Measurements from ENCODE around the gene PDE6B. TPM values are rescaled to one million over a fixed set of nuclear protein-coding genes. Genes with fewer than 3 reads are reported as not detected.

The PDE6B gene
- total RNA-seq, 1 experiment from 2014 or later = not detected

DNA sequence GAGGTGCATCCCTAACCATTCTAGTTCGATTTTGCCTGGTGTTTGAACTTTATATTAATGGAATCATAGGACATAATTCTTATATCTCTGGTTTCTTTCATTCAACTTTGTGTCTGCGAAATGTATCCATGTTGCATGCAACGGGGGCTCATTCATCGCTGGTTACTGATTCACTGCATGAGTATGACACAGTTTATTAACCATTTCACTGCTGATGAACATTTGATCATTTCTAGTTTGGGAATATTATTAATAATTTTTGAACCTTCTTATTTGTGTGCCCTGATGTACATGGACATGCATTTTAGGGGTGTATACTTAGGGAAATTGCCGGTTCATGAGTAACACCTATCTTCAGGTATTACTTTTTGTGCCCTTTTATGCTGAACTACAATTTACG, 44.2 kb upstream of the PDE6B start:
- Mint-ChIP-seq H3K4me3 (ENCODE audit: unreplicated experiment) (no peak overlapping the region), H3K27me3 (ENCODE audit: insufficient read depth, unreplicated experiment) (peaks cover 50% of the 10 kb centered on the region), H3K27ac (ENCODE audit: low read depth, unreplicated experiment) (no peak overlapping the region), H3K4me1 (ENCODE audit: insufficient read depth, unreplicated experiment) (peaks cover 7% of the 10 kb centered on the region), H3K9me3 (ENCODE audit: unreplicated experiment) (no peaks in the 10 kb centered on the region), H3K36me3 (ENCODE audit: insufficient read depth, unreplicated experiment) (no peaks in the 10 kb centered on the region)
- no TSS peak for BruUV-seq (replicated peaks)
- TF ChIP-seq, protein P1, sequence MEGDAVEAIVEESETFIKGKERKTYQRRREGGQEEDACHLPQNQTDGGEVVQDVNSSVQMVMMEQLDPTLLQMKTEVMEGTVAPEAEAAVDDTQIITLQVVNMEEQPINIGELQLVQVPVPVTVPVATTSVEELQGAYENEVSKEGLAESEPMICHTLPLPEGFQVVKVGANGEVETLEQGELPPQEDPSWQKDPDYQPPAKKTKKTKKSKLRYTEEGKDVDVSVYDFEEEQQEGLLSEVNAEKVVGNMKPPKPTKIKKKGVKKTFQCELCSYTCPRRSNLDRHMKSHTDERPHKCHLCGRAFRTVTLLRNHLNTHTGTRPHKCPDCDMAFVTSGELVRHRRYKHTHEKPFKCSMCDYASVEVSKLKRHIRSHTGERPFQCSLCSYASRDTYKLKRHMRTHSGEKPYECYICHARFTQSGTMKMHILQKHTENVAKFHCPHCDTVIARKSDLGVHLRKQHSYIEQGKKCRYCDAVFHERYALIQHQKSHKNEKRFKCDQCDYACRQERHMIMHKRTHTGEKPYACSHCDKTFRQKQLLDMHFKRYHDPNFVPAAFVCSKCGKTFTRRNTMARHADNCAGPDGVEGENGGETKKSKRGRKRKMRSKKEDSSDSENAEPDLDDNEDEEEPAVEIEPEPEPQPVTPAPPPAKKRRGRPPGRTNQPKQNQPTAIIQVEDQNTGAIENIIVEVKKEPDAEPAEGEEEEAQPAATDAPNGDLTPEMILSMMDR (IDR thresholded peaks at IDR 0.05; ENCODE audit: unreplicated experiment) = no peak
- CTCF ChIA-PET = no interaction called here
- POLR2A ChIA-PET = interaction anchor here (0.8 to 0.9 kb wide), 2 partner anchors 8 to 97 kb away, joined by 4 to 5 read pairs; no protein-coding TSS in a partner anchor
- intact Hi-C loops (cut with micrococcal nuclease) = no loop called here
- DNase-seq (ENCODE audit: unreplicated experiment) = no peak

DNA sequence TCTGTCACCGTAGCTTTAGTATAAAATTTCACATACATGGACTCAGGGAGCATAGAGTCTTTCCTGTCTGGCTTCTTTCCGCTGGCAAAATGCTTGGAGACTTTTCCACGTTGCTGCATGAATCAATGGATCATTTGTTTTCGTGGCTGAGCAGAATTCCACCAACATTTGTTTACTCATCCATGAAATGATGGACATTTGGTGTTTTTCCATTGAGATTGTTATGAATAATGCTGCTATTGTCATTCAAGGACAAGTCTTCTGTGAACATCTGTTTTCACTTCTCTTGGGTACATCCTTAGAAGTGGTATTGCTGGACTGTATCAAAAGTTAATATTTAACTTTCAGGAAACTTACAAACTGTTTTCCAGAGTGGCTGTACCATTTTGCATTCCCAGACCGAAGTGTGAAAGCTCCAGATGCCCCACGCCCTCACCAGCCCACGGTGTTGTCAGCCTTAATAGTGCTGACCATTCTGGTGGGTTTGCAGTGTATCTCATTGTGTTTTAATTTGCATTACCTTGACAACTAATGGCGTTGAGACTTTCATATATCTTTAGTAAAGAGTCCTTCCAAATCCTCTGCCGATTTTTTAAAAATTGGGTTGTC, 43.5 kb upstream of the PDE6B start:
- ChIA-PET CTCF (no interaction called here), POLR2A (interaction anchor here (0.8 kb wide), 1 partner anchor 96 kb away, joined by 4 read pairs; no protein-coding TSS in a partner anchor)
- no peaks in the 10 kb centered on the region for H3K36me3 Mint-ChIP-seq (ENCODE audit: insufficient read depth, unreplicated experiment)
- no peak for DNase-seq (ENCODE audit: unreplicated experiment)
- H3K4me3 Mint-ChIP-seq (ENCODE audit: unreplicated experiment) = no peak overlapping the region
- TF ChIP-seq, protein P1 (IDR thresholded peaks at IDR 0.05; ENCODE audit: unreplicated experiment) = no peak
- peaks cover 5% of the 10 kb centered on the region for H3K4me1 Mint-ChIP-seq (ENCODE audit: insufficient read depth, unreplicated experiment)
- H3K27me3 Mint-ChIP-seq (ENCODE audit: insufficient read depth, unreplicated experiment) = peaks cover 57% of the 10 kb centered on the region
- BruUV-seq (replicated peaks) = no TSS peak
- intact Hi-C loops (cut with micrococcal nuclease) = no loop called here
- H3K9me3 Mint-ChIP-seq (ENCODE audit: unreplicated experiment) = no peaks in the 10 kb centered on the region
- H3K27ac Mint-ChIP-seq (ENCODE audit: low read depth, unreplicated experiment) = no peak overlapping the region

DNA sequence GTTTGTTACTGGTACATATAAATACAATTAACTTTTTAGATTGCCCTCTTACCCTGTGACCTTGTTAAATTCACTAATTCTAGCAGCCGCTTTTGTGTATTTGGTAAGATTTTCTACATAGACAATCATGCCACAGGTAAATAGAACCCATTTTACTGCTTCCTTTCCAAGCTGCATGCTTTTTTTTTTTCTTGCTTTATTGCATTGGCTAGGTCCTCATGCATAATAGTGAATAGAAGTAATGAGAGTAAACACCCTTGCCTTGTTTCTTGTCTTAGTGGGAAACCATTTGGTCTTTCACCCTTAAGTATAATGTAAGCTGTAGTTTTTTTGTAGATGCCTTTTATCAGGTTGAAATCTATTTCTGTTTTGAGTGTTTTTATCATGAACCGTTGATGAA, 41.6 kb upstream of the PDE6B start:
- Mint-ChIP-seq H3K27me3 (ENCODE audit: insufficient read depth, unreplicated experiment) (peaks cover 61% of the 10 kb centered on the region), H3K4me3 (ENCODE audit: unreplicated experiment) (no peak overlapping the region), H3K4me1 (ENCODE audit: insufficient read depth, unreplicated experiment) (no peaks in the 10 kb centered on the region), H3K36me3 (ENCODE audit: insufficient read depth, unreplicated experiment) (no peaks in the 10 kb centered on the region), H3K27ac (ENCODE audit: low read depth, unreplicated experiment) (no peak overlapping the region), H3K9me3 (ENCODE audit: unreplicated experiment) (no peaks in the 10 kb centered on the region)
- no peak for DNase-seq (ENCODE audit: unreplicated experiment)
- BruUV-seq (replicated peaks) = no TSS peak
- CTCF ChIA-PET = no interaction called here
- intact Hi-C loops (cut with micrococcal nuclease) = no loop called here
- POLR2A ChIA-PET = no interaction called here
- TF ChIP-seq, protein P1 (IDR thresholded peaks at IDR 0.05; ENCODE audit: unreplicated experiment) = no peak

DNA sequence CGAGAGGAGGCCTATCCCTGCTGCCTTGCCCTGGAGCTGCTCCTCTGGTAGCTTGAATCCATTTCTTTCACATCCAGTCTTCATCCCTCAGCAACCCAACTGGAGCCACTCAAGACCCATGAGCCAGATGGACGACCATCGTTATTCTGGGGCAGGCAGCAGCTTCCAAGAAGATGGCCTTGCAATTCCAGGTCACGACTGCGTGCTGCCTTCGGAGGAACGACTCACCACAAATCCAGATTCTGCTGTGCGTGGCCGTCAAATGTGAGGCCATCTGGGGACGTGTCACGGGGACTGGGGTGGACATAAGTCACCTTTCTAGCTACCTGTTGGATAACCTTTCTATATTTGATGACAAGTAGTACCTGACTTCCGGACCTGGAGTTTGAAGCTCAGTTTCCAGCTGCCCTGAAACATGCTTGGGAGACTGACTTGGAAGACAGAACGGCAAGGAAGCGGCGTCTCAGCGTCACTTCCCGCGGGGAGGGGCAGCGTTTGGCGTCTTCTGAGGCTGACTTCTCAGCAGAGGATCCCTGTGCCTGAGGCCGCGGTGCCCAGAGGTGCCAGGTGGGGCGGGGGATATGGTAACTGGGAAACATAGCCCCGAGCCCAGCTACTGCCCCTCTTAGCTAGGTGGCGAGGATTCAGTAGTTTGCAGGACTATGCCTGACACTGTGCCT, 37.6 kb upstream of the PDE6B start:
- intact Hi-C loops (cut with micrococcal nuclease) = no loop called here

More for the DNA sequence above, 37.6 kb upstream of the PDE6B start:
- Mint-ChIP-seq H3K4me3 (ENCODE audit: unreplicated experiment) (no peak overlapping the region), H3K36me3 (ENCODE audit: insufficient read depth, unreplicated experiment) (no peaks in the 10 kb centered on the region), H3K9me3 (ENCODE audit: unreplicated experiment) (no peaks in the 10 kb centered on the region), H3K27ac (ENCODE audit: low read depth, unreplicated experiment) (no peak overlapping the region), H3K4me1 (ENCODE audit: insufficient read depth, unreplicated experiment) (no peaks in the 10 kb centered on the region), H3K27me3 (ENCODE audit: insufficient read depth, unreplicated experiment) (peaks cover 49% of the 10 kb centered on the region)
- TF ChIP-seq, protein P1 (IDR thresholded peaks at IDR 0.05; ENCODE audit: unreplicated experiment) = no peak
- no peak for DNase-seq (ENCODE audit: unreplicated experiment)
- BruUV-seq (replicated peaks) = no TSS peak
- ChIA-PET CTCF (interaction anchor here (0.6 kb wide), 1 partner anchor 768 kb away, joined by 3 read pairs; no protein-coding TSS in a partner anchor), POLR2A (no interaction called here)

Measured in MCF 10A (cell line).